HPDE6-E6E7 (cell line): ENCODE results near the gene TCF12.

Experiments used
- DNase-seq: peaks from one replicate; pipeline ENCODE4 v3.0.0; 2011; ENCODE audit warnings: missing footprints; ENCODE audit errors: extremely low spot score

The TCF12 gene

GRCh38 chr15:57017024-57017423 lies 98.6 kb downstream of the TCF12 start:
- DNase-seq = no peak

GRCh38 chr15:57018151-57018550 lies 99.7 kb downstream of the TCF12 start:
- DNase-seq = no peak

- DNase-seq = no peak
These were observed 101.2 kb downstream of the TCF12 start for GRCh38 chr15:57019496-57020160.

GRCh38 chr15:57025264-57025926 lies 107.0 kb downstream of the TCF12 start:
- peak; percentile 17 for DNase-seq

- no peak for DNase-seq
These were observed 107.7 kb downstream of the TCF12 start for GRCh38 chr15:57026016-57026592.

GRCh38 chr15:57027596-57027995 lies 109.2 kb downstream of the TCF12 start:
- no peak for DNase-seq

- no peak for DNase-seq
These were observed 109.7 kb downstream of the TCF12 start for GRCh38 chr15:57028176-57028575.

GRCh38 chr15:57030011-57030410 lies 111.6 kb downstream of the TCF12 start:
- no peak for DNase-seq

GRCh38 chr15:57031082-57031481 lies 112.6 kb downstream of the TCF12 start:
- DNase-seq = no peak

- no peak for DNase-seq
These were observed 113.2 kb downstream of the TCF12 start for GRCh38 chr15:57031605-57032004.

- DNase-seq = no peak
These were observed 113.9 kb downstream of the TCF12 start for GRCh38 chr15:57032338-57032737.

GRCh38 chr15:57033715-57034439 lies 115.4 kb downstream of the TCF12 start:
- no peak for DNase-seq

GRCh38 chr15:57034613-57035012 lies 116.2 kb downstream of the TCF12 start:
- no peak for DNase-seq

- DNase-seq = no peak
These were observed 117.2 kb downstream of the TCF12 start for GRCh38 chr15:57035664-57036063.

GRCh38 chr15:57036352-57036751 lies 117.9 kb downstream of the TCF12 start:
- no peak for DNase-seq

GRCh38 chr15:57037548-57037947 lies 119.1 kb downstream of the TCF12 start:
- DNase-seq = no peak

GRCh38 chr15:57038040-57038439 lies 119.6 kb downstream of the TCF12 start:
- DNase-seq = no peak

- no peak for DNase-seq
These were observed 120.1 kb downstream of the TCF12 start for GRCh38 chr15:57038496-57038895.

- DNase-seq = no peak
These were observed 123.0 kb downstream of the TCF12 start for GRCh38 chr15:57041416-57041815.

- DNase-seq = no peak
These were observed 125.7 kb downstream of the TCF12 start for GRCh38 chr15:57044072-57044702.

GRCh38 chr15:57044970-57045369 lies 126.5 kb downstream of the TCF12 start:
- DNase-seq = no peak

GRCh38 chr15:57045741-57046382 lies 127.4 kb downstream of the TCF12 start:
- no peak for DNase-seq
